Stomach (tissue), 4 donors: ENCODE measurements around the gene TANC1.

Experiments used
- POLR2A ChIP-seq, 4 donors: fragments of 450-650 bp; IDR thresholded peaks; one replicate each; pipeline ENCODE4 v1.6.1; 2016; ENCODE audit warnings: antibody characterized with exemption in 4 of 4, control low read depth in 2 of 4, mild to moderate bottlenecking in 1 of 4, moderate library complexity in 1 of 4
- POLR2AphosphoS5 ChIP-seq, 3 donors: sonication (generic); formaldehyde crosslinking; IDR thresholded peaks; one replicate each; pipeline ENCODE4 v1.6.1; 2016; ENCODE audit warnings: antibody characterized with exemption in 3 of 3
- TF ChIP-seq, protein P1 (sequence below), 7 experiments: fragments of 450-650 bp in 4 of 7; fragments of 200-600 bp in 3 of 7; sonication (generic) in 3 of 7; IDR thresholded peaks; one replicate each; pipeline ENCODE4 v1.5.1; 2016 to 2019; ENCODE audit warnings: antibody characterized with exemption in 7 of 7, control low read depth in 2 of 7, mild to moderate bottlenecking in 1 of 7

GRCh38 chr2:158922601-158923000 is 45.8 kb upstream of the TANC1 start:
- TF ChIP-seq, protein P1, sequence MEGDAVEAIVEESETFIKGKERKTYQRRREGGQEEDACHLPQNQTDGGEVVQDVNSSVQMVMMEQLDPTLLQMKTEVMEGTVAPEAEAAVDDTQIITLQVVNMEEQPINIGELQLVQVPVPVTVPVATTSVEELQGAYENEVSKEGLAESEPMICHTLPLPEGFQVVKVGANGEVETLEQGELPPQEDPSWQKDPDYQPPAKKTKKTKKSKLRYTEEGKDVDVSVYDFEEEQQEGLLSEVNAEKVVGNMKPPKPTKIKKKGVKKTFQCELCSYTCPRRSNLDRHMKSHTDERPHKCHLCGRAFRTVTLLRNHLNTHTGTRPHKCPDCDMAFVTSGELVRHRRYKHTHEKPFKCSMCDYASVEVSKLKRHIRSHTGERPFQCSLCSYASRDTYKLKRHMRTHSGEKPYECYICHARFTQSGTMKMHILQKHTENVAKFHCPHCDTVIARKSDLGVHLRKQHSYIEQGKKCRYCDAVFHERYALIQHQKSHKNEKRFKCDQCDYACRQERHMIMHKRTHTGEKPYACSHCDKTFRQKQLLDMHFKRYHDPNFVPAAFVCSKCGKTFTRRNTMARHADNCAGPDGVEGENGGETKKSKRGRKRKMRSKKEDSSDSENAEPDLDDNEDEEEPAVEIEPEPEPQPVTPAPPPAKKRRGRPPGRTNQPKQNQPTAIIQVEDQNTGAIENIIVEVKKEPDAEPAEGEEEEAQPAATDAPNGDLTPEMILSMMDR (IDR thresholded peaks at IDR 0.05): no peak
- TF ChIP-seq POLR2AphosphoS5 (IDR thresholded peaks at IDR 0.05): no peak
- no peak for TF ChIP-seq POLR2A (IDR thresholded peaks at IDR 0.05)
